ENCODE results near the gene OSBPL9. TPM values are rescaled to one million over a fixed set of nuclear protein-coding genes. Genes with fewer than 3 reads are reported as not detected.
"Not testable (repeated sequence)": the region's sequence is repeated elsewhere in the genome, so short reads cannot be mapped to it uniquely, and the experiment has no call there.

OSBPL9 gene
- total RNA-seq, 2 donors from 2014 or later: 59.0 to 59.7 TPM

DNA sequence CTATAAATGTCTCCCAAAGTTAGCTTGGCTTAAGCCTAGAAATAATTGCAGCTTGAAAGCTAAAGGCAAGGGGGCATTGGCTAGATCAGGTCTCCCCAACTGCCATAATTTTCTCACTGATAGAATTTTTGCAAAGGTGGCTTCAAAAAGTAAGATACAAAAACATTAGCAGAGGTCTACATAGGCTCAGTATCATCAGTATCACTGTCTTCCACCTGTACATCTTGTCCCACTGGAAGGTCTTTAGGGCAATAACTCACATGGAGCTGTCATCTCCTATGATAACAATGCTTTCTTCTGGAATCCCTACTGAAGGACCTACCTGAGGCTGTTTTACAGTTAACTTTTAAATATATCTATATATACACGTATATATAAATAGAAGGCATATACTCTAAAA lies 14.9 kb downstream of the OSBPL9 start:
- Mint-ChIP-seq H3K9me3 (no peaks in the 10 kb centered on the region), H3K36me3 (ENCODE audit: insufficient read depth in 2 of 2) (no peaks in the 10 kb centered on the region), H3K4me1 (ENCODE audit: low read depth) (peaks cover 35% of the 10 kb centered on the region), H3K27ac (no peak overlapping the region), H3K4me3 (no peak overlapping the region), H3K27me3 (ENCODE audit: low read depth) (no peaks in the 10 kb centered on the region)
- DNase-seq: no peak
- ATAC-seq (replicated peaks in 1 of 2): no peak

DNA sequence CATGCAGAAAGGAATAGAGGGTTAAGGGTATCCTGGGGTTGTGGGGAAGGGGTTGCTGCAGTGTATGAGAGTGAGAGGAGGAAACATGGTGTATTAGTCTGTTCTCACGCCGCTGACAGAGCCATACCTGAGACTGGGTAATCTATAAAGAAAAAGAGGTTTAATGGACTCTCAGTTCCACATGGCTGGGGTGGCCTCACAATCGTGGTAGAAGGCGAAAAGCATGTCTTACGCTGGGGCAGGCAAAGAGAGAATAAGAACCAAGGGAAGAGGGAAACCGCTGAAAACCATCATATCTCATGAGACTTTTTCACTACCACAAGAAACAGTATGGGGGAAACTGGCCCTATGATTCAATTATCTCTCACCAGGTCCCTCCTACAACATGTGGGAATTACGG lies 17.7 kb downstream of the OSBPL9 start:
- Mint-ChIP-seq H3K4me1 (ENCODE audit: low read depth) (peaks cover 25% of the 10 kb centered on the region), H3K4me3 (no peak overlapping the region), H3K36me3 (ENCODE audit: insufficient read depth in 2 of 2) (no peaks in the 10 kb centered on the region), H3K27ac (no peak overlapping the region), H3K9me3 (no peaks in the 10 kb centered on the region), H3K27me3 (ENCODE audit: low read depth) (no peaks in the 10 kb centered on the region)
- ATAC-seq (replicated peaks in 1 of 2): no peak
- DNase-seq: no peak

DNA sequence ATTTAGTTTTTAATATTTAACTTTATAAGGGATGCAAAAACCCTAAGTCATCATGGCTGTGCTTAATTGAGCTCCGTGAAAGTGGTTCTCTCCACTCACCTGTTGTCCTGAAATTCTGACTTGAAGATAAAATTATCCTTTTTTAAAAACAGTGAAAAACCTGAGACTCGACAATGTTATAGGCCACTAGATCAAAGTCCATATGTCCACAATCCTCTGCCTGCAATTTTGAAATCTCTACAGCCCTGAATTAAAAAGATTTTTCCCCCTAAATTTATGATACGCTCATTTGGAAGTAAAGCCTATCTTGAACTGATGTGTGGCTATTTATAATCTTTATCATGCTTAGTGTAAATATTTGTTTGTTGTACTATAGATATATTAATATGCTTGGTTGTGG lies 18.7 kb downstream of the OSBPL9 start:
- Mint-ChIP-seq H3K27me3 (ENCODE audit: low read depth) (no peaks in the 10 kb centered on the region), H3K36me3 (ENCODE audit: insufficient read depth in 2 of 2) (no peaks in the 10 kb centered on the region), H3K9me3 (no peaks in the 10 kb centered on the region), H3K27ac (no peak overlapping the region), H3K4me1 (ENCODE audit: low read depth) (peaks cover 17% of the 10 kb centered on the region), H3K4me3 (no peak overlapping the region)
- no peak for DNase-seq
- ATAC-seq (replicated peaks in 1 of 2): no peak

DNA sequence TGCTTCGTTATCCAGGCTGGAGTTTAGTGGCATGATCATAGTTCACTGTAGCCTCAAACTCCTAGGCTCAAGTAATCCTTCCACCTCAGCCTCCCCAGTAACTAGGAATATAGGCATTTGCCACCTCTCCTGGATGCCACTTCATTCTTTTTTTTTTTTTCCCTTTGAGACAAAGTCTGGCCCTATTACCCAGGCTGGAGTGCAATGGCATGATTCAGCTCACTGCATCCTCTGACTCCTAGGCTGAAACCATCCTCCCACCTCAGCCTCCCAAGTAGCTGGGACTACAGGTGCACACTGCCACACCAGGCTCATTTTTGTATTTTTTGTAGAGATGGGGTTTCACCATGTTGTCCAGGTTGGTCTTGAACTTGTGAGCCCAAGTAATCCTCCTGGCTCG lies 19.3 kb downstream of the OSBPL9 start:
- no peaks in the 10 kb centered on the region for H3K36me3 Mint-ChIP-seq (ENCODE audit: insufficient read depth in 2 of 2)
- H3K9me3 Mint-ChIP-seq: no peaks in the 10 kb centered on the region
- H3K4me1 Mint-ChIP-seq (ENCODE audit: low read depth): peaks cover 13% of the 10 kb centered on the region
- H3K27ac Mint-ChIP-seq: no peak overlapping the region
- no peak overlapping the region for H3K4me3 Mint-ChIP-seq
- H3K27me3 Mint-ChIP-seq (ENCODE audit: low read depth): no peaks in the 10 kb centered on the region
- DNase-seq: no peak
- ATAC-seq (replicated peaks in 1 of 2): no peak

DNA sequence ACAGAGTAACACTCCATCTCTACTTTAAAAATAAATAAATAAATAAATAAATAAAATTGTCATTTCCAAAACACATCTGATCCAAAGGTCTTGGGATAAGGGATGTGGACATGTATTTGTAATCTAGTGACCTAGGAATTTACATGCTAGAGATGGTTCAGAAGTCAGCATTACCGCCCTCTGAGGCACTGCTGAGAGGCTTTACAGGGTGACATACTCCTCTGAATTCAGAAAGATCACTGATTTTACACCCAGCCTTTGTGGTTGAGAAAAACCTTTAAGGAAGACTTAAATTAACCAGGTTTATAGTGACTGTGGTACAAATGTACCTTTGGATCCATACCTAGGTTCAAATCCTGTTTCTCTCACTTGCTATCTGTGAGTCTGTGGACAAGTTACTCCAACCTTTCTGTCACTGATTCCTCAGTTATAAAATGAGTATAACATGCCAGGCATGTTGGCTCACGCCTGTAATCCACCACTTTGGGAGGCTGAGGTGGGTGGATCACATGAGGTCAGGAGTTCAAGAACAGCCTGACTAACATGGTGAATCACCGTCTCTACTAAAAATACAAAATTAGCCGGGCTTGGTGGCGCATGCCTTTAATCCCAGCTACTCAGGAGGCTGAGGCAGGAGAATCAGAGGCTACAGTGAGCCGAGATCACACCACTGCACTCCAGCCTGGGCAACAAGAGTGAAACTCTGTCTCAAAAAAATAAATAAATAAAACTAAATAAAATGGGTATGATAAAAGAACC lies 20.1 kb downstream of the OSBPL9 start:
- peaks cover 12% of the 10 kb centered on the region for H3K4me1 Mint-ChIP-seq (ENCODE audit: low read depth)
- H3K27me3 Mint-ChIP-seq (ENCODE audit: low read depth): no peaks in the 10 kb centered on the region
- ATAC-seq (replicated peaks in 1 of 2): peak in 1 of 2 donors; percentile 18
- H3K9me3 Mint-ChIP-seq: no peaks in the 10 kb centered on the region
- H3K4me3 Mint-ChIP-seq: no peak overlapping the region
- no peaks in the 10 kb centered on the region for H3K36me3 Mint-ChIP-seq (ENCODE audit: insufficient read depth in 2 of 2)
- DNase-seq: no peak
- no peak overlapping the region for H3K27ac Mint-ChIP-seq

DNA sequence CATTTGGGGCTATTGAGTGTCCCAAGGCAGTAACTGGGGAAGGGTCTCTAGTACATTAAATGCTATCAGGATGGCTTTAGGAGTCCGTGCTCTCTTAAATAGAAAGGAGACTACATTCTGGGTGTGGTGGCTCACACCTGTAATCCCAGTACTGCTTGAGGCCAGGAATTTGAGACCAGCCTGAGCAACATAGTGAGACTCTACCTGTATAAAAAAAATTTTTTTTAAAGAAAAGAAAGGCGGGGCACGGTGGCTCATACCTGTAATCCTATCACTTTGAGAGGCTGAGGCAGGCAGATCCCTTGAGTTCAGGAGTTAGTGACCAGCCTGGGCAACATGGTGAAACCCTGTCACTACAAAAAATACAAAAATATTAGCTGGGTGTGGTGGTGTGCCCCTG lies 21.5 kb downstream of the OSBPL9 start:
- Mint-ChIP-seq H3K27me3 (ENCODE audit: low read depth) (no peaks in the 10 kb centered on the region), H3K4me3 (no peak overlapping the region), H3K36me3 (ENCODE audit: insufficient read depth in 2 of 2) (no peaks in the 10 kb centered on the region), H3K27ac (no peak overlapping the region), H3K4me1 (ENCODE audit: low read depth) (peaks cover 12% of the 10 kb centered on the region), H3K9me3 (no peaks in the 10 kb centered on the region)
- ATAC-seq (replicated peaks in 1 of 2): no peak
- DNase-seq: no peak

DNA sequence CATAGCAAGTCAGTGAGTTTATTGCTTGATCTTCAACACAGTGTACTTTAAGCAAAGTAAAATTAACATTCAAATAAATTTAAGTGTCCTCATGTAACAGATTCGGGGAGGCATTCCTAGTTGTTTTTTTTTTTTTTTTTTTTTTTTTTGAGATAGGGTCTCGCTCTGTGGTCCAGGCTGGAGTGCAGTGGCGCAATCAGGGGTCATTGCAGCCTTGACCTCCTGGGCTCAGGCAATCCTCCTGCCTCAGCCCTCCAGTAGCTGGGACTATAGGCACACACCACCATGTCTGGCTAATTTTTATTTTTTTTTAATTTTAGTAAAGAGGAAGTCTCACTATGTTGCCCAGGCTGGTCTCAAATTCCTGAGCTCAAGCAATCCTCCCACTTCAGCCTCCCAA lies 22.8 kb downstream of the OSBPL9 start:
- DNase-seq (no peak), ATAC-seq (replicated peaks in 1 of 2) (no peak)
- Mint-ChIP-seq H3K4me3 (no peak overlapping the region), H3K36me3 (ENCODE audit: insufficient read depth in 2 of 2) (peaks cover 0 to 1% of the 10 kb centered on the region in 2 donors), H3K9me3 (no peaks in the 10 kb centered on the region), H3K4me1 (ENCODE audit: low read depth) (peaks cover 5% of the 10 kb centered on the region), H3K27me3 (ENCODE audit: low read depth) (no peaks in the 10 kb centered on the region), H3K27ac (no peak overlapping the region)

DNA sequence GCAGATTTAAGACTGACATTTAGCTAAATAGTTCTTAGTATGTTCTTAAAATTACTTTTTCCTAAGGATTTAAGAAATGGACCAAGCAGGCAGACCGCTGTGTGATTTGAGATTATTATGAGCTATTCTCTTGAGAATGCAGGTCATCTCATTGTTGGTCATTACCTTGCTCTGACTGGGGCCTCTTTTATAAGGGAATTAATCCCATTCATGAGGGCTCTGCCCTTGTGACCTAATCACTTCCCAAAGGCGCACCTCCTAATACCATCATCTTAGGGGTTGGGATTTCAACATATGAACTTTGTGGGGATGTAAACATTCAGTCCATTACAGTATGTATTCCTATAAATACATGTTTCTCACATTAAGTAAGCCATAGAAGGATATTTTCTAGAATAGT lies 24.2 kb downstream of the OSBPL9 start:
- Mint-ChIP-seq H3K27ac (no peak overlapping the region), H3K4me3 (no peak overlapping the region), H3K9me3 (peaks cover 0 to 2% of the 10 kb centered on the region in 2 donors), H3K27me3 (ENCODE audit: low read depth) (no peaks in the 10 kb centered on the region), H3K36me3 (ENCODE audit: insufficient read depth in 2 of 2) (peaks cover 0 to 1% of the 10 kb centered on the region in 2 donors), H3K4me1 (ENCODE audit: low read depth) (no peaks in the 10 kb centered on the region)
- no peak for DNase-seq
- ATAC-seq (replicated peaks in 1 of 2): no peak

DNA sequence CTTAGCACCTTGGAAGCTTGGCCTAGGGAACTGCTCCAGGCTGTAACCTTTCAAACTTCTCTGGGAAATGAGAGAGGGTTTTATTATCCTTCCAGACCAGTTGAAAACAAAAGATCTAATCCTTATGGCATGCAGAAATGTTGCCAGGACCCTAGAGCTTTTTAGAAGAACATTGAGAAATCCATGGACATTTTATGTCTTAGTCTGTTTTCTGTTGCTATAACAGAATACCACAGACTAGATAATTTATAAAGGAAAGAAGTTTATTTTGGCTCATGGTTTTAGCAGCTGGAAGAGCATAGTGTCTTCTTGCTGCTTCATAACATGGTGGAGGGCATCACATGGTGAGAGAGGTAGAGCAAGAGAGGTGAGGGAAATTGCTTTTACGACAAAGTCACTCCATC lies 25.8 kb downstream of the OSBPL9 start:
- DNase-seq (no peak), ATAC-seq (replicated peaks in 1 of 2) (no peak)
- no peak overlapping the region for H3K27ac Mint-ChIP-seq
- H3K4me1 Mint-ChIP-seq (ENCODE audit: low read depth): no peaks in the 10 kb centered on the region
- H3K36me3 Mint-ChIP-seq (ENCODE audit: insufficient read depth in 2 of 2): peaks cover 0 to 1% of the 10 kb centered on the region in 2 donors
- peaks cover 0 to 2% of the 10 kb centered on the region in 2 donors for H3K9me3 Mint-ChIP-seq
- no peaks in the 10 kb centered on the region for H3K27me3 Mint-ChIP-seq (ENCODE audit: low read depth)
- H3K4me3 Mint-ChIP-seq: no peak overlapping the region

DNA sequence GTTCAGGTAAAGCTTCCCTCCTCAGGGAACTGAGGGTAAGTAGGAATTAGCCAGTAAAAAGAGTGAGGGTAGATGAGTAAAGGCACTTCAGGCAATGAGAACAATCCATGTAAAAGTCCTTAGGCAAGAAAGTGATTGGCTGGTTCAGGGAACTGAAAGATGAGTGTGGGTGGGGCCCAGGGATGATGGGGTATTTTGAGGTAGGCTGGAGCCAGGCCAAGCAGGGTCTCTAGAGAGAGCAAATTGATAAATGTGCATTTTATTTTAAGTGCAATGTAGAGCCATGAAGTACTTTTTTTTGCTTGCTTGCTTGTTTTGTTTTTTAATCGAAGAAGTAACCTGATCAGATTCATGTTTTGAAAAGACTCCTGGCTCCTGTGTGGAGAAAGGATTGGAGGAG lies 26.5 kb downstream of the OSBPL9 start:
- H3K4me1 Mint-ChIP-seq (ENCODE audit: low read depth): no peaks in the 10 kb centered on the region
- no peak overlapping the region for H3K27ac Mint-ChIP-seq
- no peaks in the 10 kb centered on the region for H3K27me3 Mint-ChIP-seq (ENCODE audit: low read depth)
- H3K9me3 Mint-ChIP-seq: peaks cover 0 to 2% of the 10 kb centered on the region in 2 donors
- DNase-seq (no peak), ATAC-seq (replicated peaks in 1 of 2) (no peak)
- H3K36me3 Mint-ChIP-seq (ENCODE audit: insufficient read depth in 2 of 2): peaks cover 0 to 1% of the 10 kb centered on the region in 2 donors
- H3K4me3 Mint-ChIP-seq: no peak overlapping the region

DNA sequence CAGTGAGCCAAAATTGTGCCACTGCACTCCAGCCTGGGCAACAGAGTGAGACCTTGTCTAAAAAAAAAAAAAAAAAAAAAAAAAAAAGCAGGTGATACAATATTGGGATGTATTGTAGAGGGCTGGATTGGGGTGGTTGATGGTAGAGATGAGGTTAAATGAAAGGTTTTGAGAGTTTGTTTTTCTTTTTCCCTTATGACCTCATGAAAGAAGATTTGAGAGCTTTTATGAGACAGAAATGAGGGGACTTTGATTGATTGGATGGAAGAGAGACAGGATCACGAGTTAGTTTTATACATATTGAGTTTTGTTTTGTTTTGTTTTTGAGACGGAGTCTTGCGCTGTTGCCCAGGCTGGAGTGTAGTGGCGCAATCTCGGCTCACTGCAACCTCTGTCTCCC lies 27.1 kb downstream of the OSBPL9 start:
- no peak for ATAC-seq (replicated peaks in 1 of 2)
- H3K27ac Mint-ChIP-seq: no peak overlapping the region

DNA sequence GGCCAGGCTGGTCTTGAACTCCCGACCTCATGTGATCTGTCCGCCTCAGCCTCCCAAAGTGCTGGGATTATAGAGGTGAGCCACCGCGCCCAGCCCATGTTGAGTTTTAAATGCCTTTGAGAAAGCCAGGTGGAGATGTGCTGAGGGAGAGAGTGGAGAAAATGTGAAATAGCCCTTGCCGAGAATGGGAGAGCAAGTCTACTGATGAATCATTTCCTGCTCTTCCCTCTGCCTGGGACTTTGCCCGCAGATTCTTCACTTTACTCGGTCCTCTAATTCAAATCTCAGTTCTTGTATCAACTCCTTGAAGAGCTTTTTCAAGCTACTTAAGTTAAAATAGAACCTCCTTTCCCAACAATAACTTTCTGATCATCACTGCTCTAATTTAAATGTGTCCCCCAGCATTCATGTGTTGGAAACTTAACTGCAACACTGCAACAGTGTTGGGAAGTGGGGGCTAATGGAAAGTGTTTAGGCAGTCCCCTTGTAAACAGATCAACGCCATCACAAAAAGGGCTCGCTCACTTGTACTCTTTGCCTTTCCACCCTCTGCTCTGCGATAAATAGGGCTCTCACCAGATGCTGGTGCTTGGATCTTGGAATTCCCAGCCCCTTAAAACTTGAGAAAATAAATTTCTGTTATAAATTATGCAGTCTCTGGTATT lies 27.8 kb downstream of the OSBPL9 start:
- H3K36me3 Mint-ChIP-seq (ENCODE audit: insufficient read depth in 2 of 2): peaks cover 0 to 1% of the 10 kb centered on the region in 2 donors
- ATAC-seq (replicated peaks in 1 of 2) (no peak), DNase-seq (no peak)
- no peaks in the 10 kb centered on the region for H3K27me3 Mint-ChIP-seq (ENCODE audit: low read depth)
- peaks cover 0 to 2% of the 10 kb centered on the region in 2 donors for H3K9me3 Mint-ChIP-seq
- H3K27ac Mint-ChIP-seq: no peak overlapping the region
- no peaks in the 10 kb centered on the region for H3K4me1 Mint-ChIP-seq (ENCODE audit: low read depth)
- H3K4me3 Mint-ChIP-seq: no peak overlapping the region

More for the DNA sequence above, 27.1 kb downstream of the OSBPL9 start:
- Mint-ChIP-seq H3K27me3 (ENCODE audit: low read depth) (no peaks in the 10 kb centered on the region), H3K9me3 (peaks cover 0 to 2% of the 10 kb centered on the region in 2 donors), H3K4me3 (no peak overlapping the region), H3K4me1 (ENCODE audit: low read depth) (no peaks in the 10 kb centered on the region), H3K36me3 (ENCODE audit: insufficient read depth in 2 of 2) (peaks cover 0 to 1% of the 10 kb centered on the region in 2 donors)
- no peak for DNase-seq

DNA sequence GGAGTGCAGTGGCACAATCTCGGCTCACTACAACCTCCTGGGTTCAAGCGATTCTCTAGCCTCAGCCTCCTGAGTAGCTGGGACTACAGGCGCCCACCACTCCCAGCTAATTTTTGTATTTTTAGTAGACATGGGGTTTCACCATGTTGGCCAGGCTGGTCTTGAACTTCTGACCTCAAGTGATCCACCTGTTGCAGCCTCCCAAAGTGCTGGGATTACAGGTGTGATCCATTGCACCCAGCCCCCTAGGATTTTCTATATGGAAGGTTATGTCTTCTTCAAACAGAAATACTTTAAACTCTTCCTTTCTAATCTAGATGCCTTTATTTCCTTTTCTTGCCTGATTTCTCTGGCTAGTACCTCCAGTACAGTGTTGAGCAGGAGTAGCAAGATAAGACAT lies 29.7 kb downstream of the OSBPL9 start:
- H3K4me3 Mint-ChIP-seq; H3K4me1 Mint-ChIP-seq (ENCODE audit: low read depth); DNase-seq; ATAC-seq (replicated peaks in 1 of 2); H3K27ac Mint-ChIP-seq; H3K27me3 Mint-ChIP-seq (ENCODE audit: low read depth); H3K9me3 Mint-ChIP-seq; H3K36me3 Mint-ChIP-seq (ENCODE audit: insufficient read depth in 2 of 2): not testable (repeated sequence)
